H1 (cell line): ENCODE results near the gene RAB24. TPM values are rescaled to one million over a fixed set of nuclear protein-coding genes. Genes with fewer than 3 reads are reported as not detected.

Experiments
- CTCF ChIA-PET: fragments of 300-600 bp; sonication (Branson Sonifier 250); formaldehyde crosslinking; loops from one replicate; lab custom pipeline; 2021; ENCODE audit not compliant: partially characterized antibody; lab: Charles Lee
- POLR2A ChIA-PET: fragments of 300-600 bp; sonication (Branson Sonifier 250); formaldehyde crosslinking; loops from one replicate; lab custom pipeline; 2021; ENCODE audit warnings: inconsistent platforms; ENCODE audit not compliant: partially characterized antibody; lab: Charles Lee
- DNase-seq, 2 experiments: peaks; one replicate each; pipeline versions ENCODE4 v3.0.0 to v3.0.0-alpha.2; 2010 to 2022; ENCODE audit warnings: low spot score in 2 of 2, low read depth in 1 of 2, mixed read lengths in 1 of 2
- FAIRE-seq: peaks from 2 replicates; lab custom pipeline; 2011; peaks lifted over from hg19 to GRCh38; lab: Jason Lieb, UNC
- H2AFZ ChIP-seq: 2 replicates; pipeline ENCODE4 v1.8.1; 2012; ENCODE audit warnings: low read length, inconsistent platforms
- H2AK5ac ChIP-seq: 2 replicates; pipeline ENCODE4 v1.6.1; 2013; ENCODE audit warnings: low read depth, low read length
- H2BK120ac ChIP-seq: replicated peaks from 2 replicates; pipeline ENCODE3; 2013; ENCODE audit warnings: low read depth, low read length, inconsistent platforms
- H2BK12ac ChIP-seq: 2 replicates; pipeline ENCODE4 v1.6.1; 2013; ENCODE audit warnings: low read depth, low read length
- H2BK15ac ChIP-seq: 2 replicates; pipeline ENCODE4 v1.6.1; 2013; ENCODE audit warnings: low read length
- H2BK20ac ChIP-seq: 2 replicates; pipeline ENCODE4 v1.6.1; 2013; ENCODE audit warnings: low read length
- H2BK5ac ChIP-seq: 2 replicates; pipeline ENCODE4 v1.6.1; 2013; ENCODE audit warnings: low read depth, low read length
- H3K14ac ChIP-seq: 2 replicates; pipeline ENCODE4 v1.6.1; 2013; ENCODE audit warnings: inconsistent platforms; ENCODE audit not compliant: insufficient read length
- H3K18ac ChIP-seq: 2 replicates; pipeline ENCODE4 v1.6.1; 2013; ENCODE audit warnings: low read length; ENCODE audit errors: extremely low read depth
- H3K23ac ChIP-seq: 2 replicates; pipeline ENCODE4 v1.6.1; 2013; ENCODE audit warnings: inconsistent platforms; ENCODE audit not compliant: insufficient read length
- H3K23me2 ChIP-seq: 2 replicates; pipeline ENCODE4 v1.6.1; 2013; ENCODE audit warnings: low read depth, low read length
- H3K27ac ChIP-seq: 2 replicates; pipeline ENCODE4 v1.6.1; 2011; ENCODE audit warnings: low read depth, low read length, inconsistent platforms
- H3K27me3 ChIP-seq, 4 experiments: replicated peaks in 1 of 4; 1 replicate in 1 of 4; 2 replicates in 3 of 4; pipeline versions ENCODE4 v1.6.1 to v1.8.1; 2011 to 2013; ENCODE audit warnings: low read length in 3 of 4, mild to moderate bottlenecking in 3 of 4, inconsistent platforms in 2 of 4, mixed read lengths in 2 of 4, moderate library complexity in 1 of 4; ENCODE audit not compliant: control insufficient read depth in 3 of 4, insufficient read depth in 3 of 4; ENCODE audit errors: extremely low read depth in 1 of 4
- H3K36me3 ChIP-seq, 4 experiments: 2 replicates each; pipeline versions ENCODE4 v1.6.1 to v1.8.1; 2011 to 2013; ENCODE audit warnings: mild to moderate bottlenecking in 4 of 4, low read length in 3 of 4, moderate library complexity in 2 of 4, control low read depth in 1 of 4, inconsistent platforms in 1 of 4; ENCODE audit not compliant: insufficient read depth in 4 of 4, control insufficient read depth in 2 of 4
- H3K4ac ChIP-seq: replicated peaks from 2 replicates; pipeline ENCODE3; 2013; ENCODE audit warnings: low read length, low read depth, mixed read lengths, inconsistent platforms; ENCODE audit not compliant: insufficient read length
- H3K4me1 ChIP-seq, 4 experiments: replicated peaks in 1 of 4; 1 replicate in 1 of 4; 2 replicates in 3 of 4; pipeline versions ENCODE4 v1.6.1 to v1.8.1; 2011 to 2013; ENCODE audit warnings: low read length in 3 of 4, inconsistent platforms in 2 of 4, mixed read lengths in 1 of 4; ENCODE audit not compliant: insufficient read depth in 4 of 4, control insufficient read depth in 3 of 4
- H3K4me2 ChIP-seq, 2 experiments: 2 replicates each; pipeline versions ENCODE4 v1.6.1 to v1.8.1; 2011 to 2013; ENCODE audit warnings: low read depth in 2 of 2, low read length in 2 of 2, control low read depth in 1 of 2, inconsistent platforms in 1 of 2, mild to moderate bottlenecking in 1 of 2; ENCODE audit not compliant: insufficient read depth in 1 of 2
- H3K4me3 ChIP-seq, 4 experiments: fragments of 200-600, 300-600 bp in 1 of 4; sonication (generic), shearing (Covaris generic), sonication (Bioruptor Twin) in 1 of 4; 2 replicates each; pipeline versions ENCODE4 v1.5.1 to v1.8.1; 2011 to 2016; ENCODE audit warnings: low read length in 4 of 4, low read depth in 3 of 4, control low read depth in 2 of 4, inconsistent platforms in 2 of 4, mild to moderate bottlenecking in 2 of 4, mixed read lengths in 1 of 4, moderate library complexity in 1 of 4; ENCODE audit not compliant: insufficient read depth in 2 of 4; ENCODE audit errors: extremely low read depth in 1 of 4
- H3K56ac ChIP-seq: replicated peaks from 2 replicates; pipeline ENCODE3; 2013; ENCODE audit warnings: low read depth, mild to moderate bottlenecking, mixed read lengths, low read length, inconsistent platforms; ENCODE audit not compliant: insufficient read length
- H3K79me1 ChIP-seq: 2 replicates; pipeline ENCODE4 v1.6.1; 2013; ENCODE audit warnings: low read depth, low read length, control low read depth
- H3K79me2 ChIP-seq, 2 experiments: 2 replicates each; pipeline versions ENCODE4 v1.6.1 to v1.8.1; 2012 to 2013; ENCODE audit warnings: low read length in 2 of 2, mild to moderate bottlenecking in 2 of 2, inconsistent platforms in 1 of 2; ENCODE audit not compliant: insufficient read depth in 2 of 2, control insufficient read depth in 1 of 2
- H3K9ac ChIP-seq, 4 experiments: replicated peaks in 1 of 4; 1 replicate in 1 of 4; 2 replicates in 3 of 4; pipeline versions ENCODE4 v1.6.1 to v1.8.1; 2011 to 2013; ENCODE audit warnings: low read depth in 3 of 4, low read length in 3 of 4, control low read depth in 2 of 4, mild to moderate bottlenecking in 2 of 4, moderate library complexity in 2 of 4, inconsistent platforms in 1 of 4; ENCODE audit errors: extremely low read depth in 1 of 4
- H3K9me3 ChIP-seq, 2 experiments: 2 replicates each; pipeline versions ENCODE4 v1.6.1 to v1.8.1; 2012 to 2013; ENCODE audit warnings: mild to moderate bottlenecking in 2 of 2, moderate library complexity in 2 of 2, control low read depth in 1 of 2, inconsistent platforms in 1 of 2, low read depth in 1 of 2, low read length in 1 of 2, mixed read lengths in 1 of 2; ENCODE audit not compliant: insufficient read depth in 2 of 2
- H4K20me1 ChIP-seq, 2 experiments: replicated peaks in 1 of 2; 2 replicates each; pipeline versions ENCODE3 to v1.8.1; 2011 to 2013; ENCODE audit warnings: inconsistent platforms in 2 of 2, low read length in 2 of 2, mild to moderate bottlenecking in 1 of 2; ENCODE audit not compliant: insufficient read depth in 2 of 2, control insufficient read depth in 1 of 2
- H4K5ac ChIP-seq: 2 replicates; pipeline ENCODE4 v1.6.1; 2013; ENCODE audit warnings: low read length, low read depth, mixed read lengths, inconsistent platforms; ENCODE audit not compliant: insufficient read length
- H4K8ac ChIP-seq: 2 replicates; pipeline ENCODE4 v1.8.0; 2013; ENCODE audit warnings: mild to moderate bottlenecking, moderate library complexity, low read length, inconsistent platforms; ENCODE audit not compliant: insufficient read depth; ENCODE audit errors: extremely low read depth
- H4K91ac ChIP-seq: replicated peaks from 2 replicates; pipeline ENCODE3; 2013; ENCODE audit warnings: low read length, mixed read lengths, inconsistent platforms; ENCODE audit not compliant: insufficient read length
- BCL11A ChIP-seq, 2 experiments: IDR thresholded peaks; one replicate each; pipeline ENCODE4 v1.6.1; 2011; ENCODE audit warnings: low read depth in 2 of 2, low read length in 2 of 2, mild to moderate bottlenecking in 2 of 2
- EZH2 ChIP-seq: fragments of 200-600 bp; sonication (generic); IDR thresholded peaks from 2 replicates; pipeline ENCODE4 v1.7.1; 2012; ENCODE audit warnings: low read depth, mild to moderate bottlenecking, moderate library complexity, low read length, inconsistent platforms; ENCODE audit not compliant: severe bottlenecking
- KDM5A ChIP-seq: fragments of 200-600 bp; IDR thresholded peaks from 2 replicates; pipeline ENCODE4 v1.7.1; 2012; ENCODE audit warnings: mild to moderate bottlenecking, low read length, inconsistent platforms, mixed read lengths
- PHF8 ChIP-seq: fragments of 200-600 bp; sonication (generic); conservative IDR thresholded peaks from 2 replicates; pipeline ENCODE4 v1.7.1; 2012; ENCODE audit warnings: low read depth, mild to moderate bottlenecking, inconsistent platforms, low read length, moderate library complexity
- POLR2AphosphoS5 ChIP-seq: IDR thresholded peaks from 2 replicates; pipeline ENCODE4 v1.6.1; 2011; ENCODE audit warnings: low read depth, low read length
- RXRA ChIP-seq: IDR thresholded peaks from 2 replicates; pipeline ENCODE4 v1.6.1; 2011; ENCODE audit warnings: low read depth, mild to moderate bottlenecking, low read length, moderate library complexity; ENCODE audit not compliant: insufficient read depth
- SIN3A ChIP-seq, 2 experiments: IDR thresholded peaks in 1 of 2; conservative IDR thresholded peaks in 1 of 2; 2 replicates each; pipeline ENCODE4 v1.6.1; 2011 to 2012; ENCODE audit warnings: low read length in 2 of 2, improper control_type of control experiment in 1 of 2, low read depth in 1 of 2, mild to moderate bottlenecking in 1 of 2
- SP2 ChIP-seq: IDR thresholded peaks from 2 replicates; pipeline ENCODE4 v1.6.1; 2012; ENCODE audit warnings: mild to moderate bottlenecking, low read length, inconsistent platforms
- SP4 ChIP-seq: IDR thresholded peaks from 2 replicates; pipeline ENCODE4 v1.6.1; 2012; ENCODE audit warnings: low read length, inconsistent platforms
- TBP ChIP-seq: IDR thresholded peaks from 2 replicates; pipeline ENCODE4 v1.6.1; 2011; ENCODE audit warnings: low read depth, low read length, improper control_type of control experiment
- WGBS, 2 experiments: shearing (Covaris generic) in 1 of 2; methylation state at CpG; one replicate each; pipeline versions ENCODE4 v1.1.6 to v1.1.7; 2013 to 2015; ENCODE audit warnings: low lambda C conversion rate in 2 of 2, mixed read lengths in 2 of 2, inconsistent platforms in 1 of 2, low coverage in 1 of 2, missing lambda C conversion rate in 1 of 2; ENCODE audit not compliant: insufficient replicate concordance in 2 of 2, insufficient coverage in 1 of 2, insufficient read length in 1 of 2; ENCODE audit errors: extremely low coverage in 1 of 2, missing lambda C conversion rate in 1 of 2; 5-methylcytosine and 5-hydroxymethylcytosine counted together
- polyA plus RNA-seq, 7 experiments: library from polyadenylated mRNA; depleted of rRNA in 3 of 7; stranded (reverse) in 5 of 7; unstranded in 2 of 7; fragments of >200 nt in 5 of 7; fragments of 200-250 nt in 2 of 7; gene quantifications; 1 replicate in 5 of 7; 2 replicates in 1 of 7; 4 replicates in 1 of 7; pipeline versions ENCODE4 v1.2.1 to v1.2.3, GENCODE V29; 2011 to 2013; ENCODE audit warnings: missing spikeins in 2 of 7, mixed read lengths in 2 of 7
- total RNA-seq: library from RNA; stranded (reverse); fragmentation: NEBNext Ultra II Directional; extraction: Animal tissue kit (Norgen Biotek cat#: 25700); gene quantifications from 2 replicates; pipeline ENCODE4 v1.2.1, GENCODE V29; 2021

The RAB24 gene
- total and polyA plus RNA-seq, 2 of the 8 experiments (the other 6 are each of a cell fraction or from before 2014, with no cell fraction given), result 18.8 to 33.8 TPM

GRCh38 chr5:177275883-177276282, 27.6 kb downstream of the RAB24 start:
- TF ChIP-seq TBP, result no peak
- TF ChIP-seq RXRA, result no peak
- no peak for TF ChIP-seq POLR2AphosphoS5
- no peak for TF ChIP-seq SP2
- no peak for TF ChIP-seq SP4
- no peak for TF ChIP-seq SIN3A (conservative IDR thresholded peaks at IDR 0.05 in 1 of 2, IDR thresholded peaks at IDR 0.05 in 1 of 2; ENCODE audit: low read depth in 1 of 2, low read length in 2 of 2)
- TF ChIP-seq PHF8, result no peak
- no peak for TF ChIP-seq BCL11A (IDR thresholded peaks at IDR 0.05; ENCODE audit: low read depth in 2 of 2, low read length in 2 of 2)
- TF ChIP-seq KDM5A, result no peak
- no peak for TF ChIP-seq EZH2
- no peaks in the 10 kb centered on the region for H3K9me3 ChIP-seq
- DNase-seq, result no peak
- no peaks in the 10 kb centered on the region for H3K23me2 ChIP-seq
- H3K79me1 ChIP-seq, result no peaks in the 10 kb centered on the region
- H3K4me2 ChIP-seq, result no peak overlapping the region
- H2AFZ ChIP-seq, result no peak overlapping the region
- H2BK120ac ChIP-seq, result no peak overlapping the region
- H3K4me3 ChIP-seq, result no peak overlapping the region
- 95% methylated on average over 6 of the region's 6 CpGs; no CpG with 5 or more reads in 1 of the 2 experiments for WGBS, 2 experiments
- POLR2A ChIA-PET, result interaction anchor here (0.6 to 0.9 kb wide), 2 partner anchors 23 to 137 kb away, joined by 3 to 4 read pairs; no protein-coding TSS in a partner anchor
- no peak for FAIRE-seq
- H3K4me1 ChIP-seq, result no peaks in the 10 kb centered on the region
- no peak overlapping the region for H4K8ac ChIP-seq
- peaks cover 2 to 3% of the 10 kb centered on the region in 2 experiments for H4K20me1 ChIP-seq
- H3K4ac ChIP-seq, result no peak overlapping the region
- H2BK15ac ChIP-seq, result no peak overlapping the region
- H3K9ac ChIP-seq, result no peak overlapping the region
- H3K27me3 ChIP-seq, result no peaks in the 10 kb centered on the region
- no peak overlapping the region for H4K91ac ChIP-seq
- H2BK20ac ChIP-seq, result no peak overlapping the region
- H3K56ac ChIP-seq, result no peak overlapping the region
- no peak overlapping the region for H3K23ac ChIP-seq
- no peak overlapping the region for H2BK5ac ChIP-seq
- H3K36me3 ChIP-seq, result peaks cover 19 to 86% (median 54%) of the 10 kb centered on the region in 4 experiments
- no peaks in the 10 kb centered on the region for H3K79me2 ChIP-seq
- no peak overlapping the region for H4K5ac ChIP-seq
- H3K14ac ChIP-seq, result no peak overlapping the region
- no peak overlapping the region for H2AK5ac ChIP-seq
- H3K18ac ChIP-seq, result no peak overlapping the region
- CTCF ChIA-PET, result no interaction called here
- H2BK12ac ChIP-seq, result no peak overlapping the region
- no peak overlapping the region for H3K27ac ChIP-seq
